Measurements from ENCODE around the gene NUDCD3. TPM values are rescaled to one million over a fixed set of nuclear protein-coding genes. Genes with fewer than 3 reads are reported as not detected.

The NUDCD3 gene
- total RNA-seq, 4 donors from 2014 or later: 44.7 to 57.3 (median 49.7) TPM

DNA sequence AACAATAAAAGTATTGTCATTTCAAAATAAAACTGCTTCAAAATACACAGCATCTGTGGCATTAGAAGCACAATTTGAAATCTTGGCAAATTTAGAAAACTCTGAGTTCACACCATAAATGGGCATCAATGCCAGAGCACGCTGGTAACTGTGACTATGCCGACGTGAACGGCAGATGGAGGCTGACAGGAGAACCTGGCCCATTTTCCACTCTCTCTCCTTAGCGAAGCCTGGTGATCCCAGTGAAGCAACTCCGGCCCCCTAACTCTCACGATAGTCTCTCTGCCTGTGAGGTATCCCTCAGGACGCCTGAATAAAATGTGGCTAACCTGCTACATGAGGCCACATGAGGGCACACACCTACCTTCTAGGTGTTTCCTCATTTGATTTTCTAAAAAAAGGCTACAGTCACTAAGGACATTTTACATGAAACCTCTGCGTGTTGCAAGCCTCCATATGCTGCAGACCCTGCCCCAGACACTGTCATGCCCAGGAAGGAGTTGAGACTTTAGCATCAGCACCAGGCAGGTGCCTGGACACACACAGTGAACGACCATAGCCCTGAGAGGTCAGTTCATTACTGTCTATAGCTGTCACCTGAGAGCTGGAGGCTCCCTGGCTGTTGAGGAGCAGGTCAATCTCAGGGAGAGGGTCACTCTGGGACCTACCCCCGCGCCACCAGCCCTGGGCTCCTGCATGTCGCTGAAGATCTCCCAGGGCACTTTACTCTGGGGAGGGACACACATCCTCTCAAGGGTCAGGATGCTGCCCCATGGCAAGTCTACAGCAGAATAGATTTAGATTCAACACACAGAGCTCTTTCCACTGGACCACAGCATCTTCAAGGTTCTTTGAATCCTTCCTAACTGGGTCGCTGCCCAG lies 102.1 kb downstream of the NUDCD3 start:
- DNase-seq (ENCODE audit: low spot score in 2 of 2): no peak
- peaks cover 2 to 98% (median 7%) of the 10 kb centered on the region in 3 donors for H3K36me3 ChIP-seq
- TF ChIP-seq POLR2A (IDR thresholded peaks at IDR 0.05): no peak
- TF ChIP-seq EP300 (IDR thresholded peaks at IDR 0.05): no peak
- TF ChIP-seq CTCF (IDR thresholded peaks at IDR 0.05): no peak
- H3K27me3 ChIP-seq: no peaks in the 10 kb centered on the region
- no peaks in the 10 kb centered on the region for H3K9me3 ChIP-seq
- no peak overlapping the region for H3K4me3 ChIP-seq
- no peak overlapping the region for H3K27ac ChIP-seq
- WGBS, 2 donors: 84 to 89% methylated on average over 12 to 13 of the region's 14 CpGs
- H3K4me1 ChIP-seq: peaks cover 0 to 9% (median 0%) of the 10 kb centered on the region in 4 donors

DNA sequence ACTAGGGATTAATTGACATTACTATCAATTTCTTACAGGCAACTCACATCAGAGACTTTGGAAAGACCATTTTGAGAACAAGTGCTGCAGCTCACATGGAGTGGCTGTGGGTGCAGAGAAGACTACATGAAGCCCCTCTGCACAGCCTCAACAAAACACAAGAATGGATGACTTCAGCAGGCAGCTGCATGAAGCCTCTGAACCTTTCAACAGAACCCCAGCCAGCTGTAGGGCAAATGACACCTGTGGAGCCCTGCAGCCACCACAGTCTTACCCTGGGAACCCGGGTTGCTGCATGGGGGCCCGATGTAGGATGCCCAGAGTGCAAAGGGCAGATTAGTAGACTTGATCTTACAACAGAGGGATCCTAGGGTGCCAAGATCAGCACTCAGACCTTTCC lies 103.1 kb downstream of the NUDCD3 start:
- Histone ChIP-seq H3K27ac (no peak overlapping the region), H3K27me3 (no peaks in the 10 kb centered on the region), H3K36me3 (peaks cover 2 to 98% (median 7%) of the 10 kb centered on the region in 3 donors), H3K4me1 (peaks cover 0 to 18% (median 3%) of the 10 kb centered on the region in 4 donors), H3K4me3 (no peak overlapping the region), H3K9me3 (no peaks in the 10 kb centered on the region)
- TF ChIP-seq CTCF (IDR thresholded peaks at IDR 0.05): no peak
- no peak for TF ChIP-seq POLR2A (IDR thresholded peaks at IDR 0.05)
- no peak for TF ChIP-seq EP300 (IDR thresholded peaks at IDR 0.05)
- DNase-seq (ENCODE audit: low spot score in 2 of 2): no peak
- 100% methylated on average over 1 to 2 of the region's 2 CpGs for WGBS, 2 donors

- no peaks in the 10 kb centered on the region for H3K9me3 ChIP-seq
- no peak overlapping the region for H3K27ac ChIP-seq
- no peaks in the 10 kb centered on the region for H3K27me3 ChIP-seq
- H3K4me3 ChIP-seq: no peak overlapping the region
- H3K4me1 ChIP-seq: peaks cover 0 to 18% (median 3%) of the 10 kb centered on the region in 4 donors
- WGBS, 2 donors: 83 to 90% methylated on average over 8 of the region's 8 CpGs
- no peak for DNase-seq (ENCODE audit: low spot score in 2 of 2)
- H3K36me3 ChIP-seq: peaks cover 2 to 98% (median 7%) of the 10 kb centered on the region in 3 donors
- no peak for TF ChIP-seq CTCF (IDR thresholded peaks at IDR 0.05)
- TF ChIP-seq POLR2A (IDR thresholded peaks at IDR 0.05): no peak
- no peak for TF ChIP-seq EP300 (IDR thresholded peaks at IDR 0.05)
These were observed 104.1 kb downstream of the NUDCD3 start for GRCh38 chr7:44386139-44386913.

GRCh38 chr7:44385434-44386138 lies 104.9 kb downstream of the NUDCD3 start:
- DNase-seq (ENCODE audit: low spot score in 2 of 2): no peak
- Histone ChIP-seq H3K27me3 (no peaks in the 10 kb centered on the region), H3K9me3 (no peaks in the 10 kb centered on the region), H3K36me3 (peaks cover 2 to 98% (median 7%) of the 10 kb centered on the region in 3 donors), H3K4me1 (peaks cover 0 to 18% (median 3%) of the 10 kb centered on the region in 4 donors), H3K4me3 (no peak overlapping the region), H3K27ac (no peak overlapping the region)
- 65 to 70% methylated on average over 13 of the region's 13 CpGs for WGBS, 2 donors
- TF ChIP-seq POLR2A (IDR thresholded peaks at IDR 0.05) (no peak), EP300 (IDR thresholded peaks at IDR 0.05) (no peak), CTCF (IDR thresholded peaks at IDR 0.05) (no peak)
